Measurements from ENCODE around the gene NUP210.
A peak's percentile ranks its signal among the peaks of the same experiment; 100 is the strongest.

NUP210 gene

GRCh38 chr3:13348661-13349396 is 71.3 kb downstream of the NUP210 start:
- peak; percentile 31 for DNase-seq (ENCODE audit: low spot score)

- no peak for DNase-seq (ENCODE audit: low spot score)
Observed at GRCh38 chr3:13348100-13348499, 72.0 kb downstream of the NUP210 start.

- no peak for DNase-seq (ENCODE audit: low spot score)
Observed at GRCh38 chr3:13347390-13347950, 72.7 kb downstream of the NUP210 start.

GRCh38 chr3:13346481-13347389 is 73.4 kb downstream of the NUP210 start:
- DNase-seq (ENCODE audit: low spot score), result peak; percentile 81

GRCh38 chr3:13345772-13346171 is 74.3 kb downstream of the NUP210 start:
- no peak for DNase-seq (ENCODE audit: low spot score)

- DNase-seq (ENCODE audit: low spot score), result no peak
Observed at GRCh38 chr3:13345284-13345683, 74.8 kb downstream of the NUP210 start.

GRCh38 chr3:13344663-13345062 is 75.5 kb downstream of the NUP210 start:
- DNase-seq (ENCODE audit: low spot score), result no peak

GRCh38 chr3:13343601-13344000 is 76.5 kb downstream of the NUP210 start:
- no peak for DNase-seq (ENCODE audit: low spot score)

- no peak for DNase-seq (ENCODE audit: low spot score)
Observed at GRCh38 chr3:13341229-13341905, 78.8 kb downstream of the NUP210 start.

- no peak for DNase-seq (ENCODE audit: low spot score)
Observed at GRCh38 chr3:13339833-13340232, 80.3 kb downstream of the NUP210 start.

GRCh38 chr3:13338996-13339395 is 81.1 kb downstream of the NUP210 start:
- no peak for DNase-seq (ENCODE audit: low spot score)

GRCh38 chr3:13338231-13338630 is 81.9 kb downstream of the NUP210 start:
- no peak for DNase-seq (ENCODE audit: low spot score)

GRCh38 chr3:13336592-13336991 is 83.5 kb downstream of the NUP210 start:
- DNase-seq (ENCODE audit: low spot score), result no peak

GRCh38 chr3:13335503-13335902 is 84.6 kb downstream of the NUP210 start:
- no peak for DNase-seq (ENCODE audit: low spot score)

GRCh38 chr3:13335059-13335458 is 85.1 kb downstream of the NUP210 start:
- DNase-seq (ENCODE audit: low spot score), result no peak

- DNase-seq (ENCODE audit: low spot score), result no peak
Observed at GRCh38 chr3:13333236-13333897, 86.8 kb downstream of the NUP210 start.

GRCh38 chr3:13332740-13333139 is 87.4 kb downstream of the NUP210 start:
- no peak for DNase-seq (ENCODE audit: low spot score)

- no peak for DNase-seq (ENCODE audit: low spot score)
Observed at GRCh38 chr3:13332158-13332557, 88.0 kb downstream of the NUP210 start.

GRCh38 chr3:13329746-13330145 is 90.4 kb downstream of the NUP210 start:
- DNase-seq (ENCODE audit: low spot score), result no peak

GRCh38 chr3:13325892-13326443 is 94.2 kb downstream of the NUP210 start:
- no peak for DNase-seq (ENCODE audit: low spot score)

- DNase-seq (ENCODE audit: low spot score), result no peak
Observed at GRCh38 chr3:13324835-13325501, 95.2 kb downstream of the NUP210 start.
